GM18526 (cell line): ENCODE results near the gene LMO7.

Experiments used
- POLR2A ChIP-seq: IDR thresholded peaks from 3 replicates; pipeline ENCODE4 v1.6.1; 2011; ENCODE audit not compliant: insufficient read length; ENCODE audit errors: extremely low read depth

The LMO7 gene

GRCh38 chr13:75818179-75818967 lies 182.2 kb downstream of the LMO7 start:
- TF ChIP-seq POLR2A: no peak

GRCh38 chr13:75818968-75819225 lies 182.8 kb downstream of the LMO7 start:
- TF ChIP-seq POLR2A: no peak

GRCh38 chr13:75825161-75825560 lies 189.0 kb downstream of the LMO7 start:
- TF ChIP-seq POLR2A: no peak

- no peak for TF ChIP-seq POLR2A
Observed at GRCh38 chr13:75825594-75825993, 189.5 kb downstream of the LMO7 start.

DNA sequence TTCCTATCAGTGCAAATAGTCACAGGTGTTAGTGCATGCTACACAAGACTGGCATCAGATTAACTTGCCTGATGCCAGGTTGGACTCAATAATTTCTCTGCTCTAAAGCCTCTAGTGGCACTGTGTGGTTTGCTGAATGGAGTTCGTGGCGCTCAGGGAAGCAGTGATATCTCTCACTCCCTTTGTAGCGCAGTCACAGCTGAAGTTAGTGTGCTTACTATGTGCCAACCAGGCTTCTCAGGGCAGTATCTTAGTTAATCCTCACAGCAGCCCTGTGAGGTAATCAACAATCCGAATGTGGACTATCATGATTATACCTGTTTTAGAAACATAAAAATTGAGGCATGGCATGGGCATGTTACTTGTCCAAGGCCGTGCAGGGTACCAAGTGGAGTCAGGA lies 190.3 kb downstream of the LMO7 start:
- no peak for TF ChIP-seq POLR2A

DNA sequence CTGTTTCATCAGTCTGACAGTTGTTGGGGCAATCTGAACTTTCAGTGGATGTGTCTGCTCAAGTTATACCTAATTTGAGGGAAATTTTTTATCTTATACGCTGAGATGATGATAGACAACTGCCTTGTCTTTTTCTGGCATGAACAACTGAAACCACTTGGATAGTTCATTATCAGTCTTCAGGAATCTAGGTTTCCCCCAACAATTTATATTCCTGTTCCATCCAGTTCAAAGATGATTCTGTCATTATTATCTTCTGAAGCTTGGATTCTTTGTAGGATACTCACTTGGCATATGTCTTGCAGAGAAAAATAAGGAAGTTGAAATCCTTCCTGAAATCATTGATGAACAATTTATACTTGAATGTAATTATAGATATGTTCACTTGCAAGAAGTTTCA lies 193.7 kb downstream of the LMO7 start:
- no peak for TF ChIP-seq POLR2A

- TF ChIP-seq POLR2A: no peak
Observed at GRCh38 chr13:75830842-75831241, 194.7 kb downstream of the LMO7 start.

GRCh38 chr13:75831389-75831788 lies 195.3 kb downstream of the LMO7 start:
- no peak for TF ChIP-seq POLR2A

DNA sequence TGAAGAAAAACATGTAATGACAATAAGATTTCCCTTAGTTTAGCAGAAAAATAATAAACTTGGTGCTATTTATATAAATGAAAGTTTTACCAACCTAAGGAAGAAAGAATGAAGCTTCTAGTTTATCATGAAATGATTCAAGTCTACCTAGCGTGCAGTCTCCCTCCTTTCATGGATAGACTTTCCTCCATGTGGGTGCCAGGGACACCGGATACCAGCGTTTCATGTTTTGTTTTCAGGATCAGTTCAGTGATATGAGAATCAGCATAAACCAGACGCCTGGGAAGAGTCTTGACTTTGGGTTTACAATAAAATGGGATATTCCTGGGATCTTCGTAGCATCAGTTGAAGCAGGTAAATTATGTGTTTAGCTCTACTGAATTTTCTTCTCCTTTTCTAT lies 196.7 kb downstream of the LMO7 start:
- no peak for TF ChIP-seq POLR2A

DNA sequence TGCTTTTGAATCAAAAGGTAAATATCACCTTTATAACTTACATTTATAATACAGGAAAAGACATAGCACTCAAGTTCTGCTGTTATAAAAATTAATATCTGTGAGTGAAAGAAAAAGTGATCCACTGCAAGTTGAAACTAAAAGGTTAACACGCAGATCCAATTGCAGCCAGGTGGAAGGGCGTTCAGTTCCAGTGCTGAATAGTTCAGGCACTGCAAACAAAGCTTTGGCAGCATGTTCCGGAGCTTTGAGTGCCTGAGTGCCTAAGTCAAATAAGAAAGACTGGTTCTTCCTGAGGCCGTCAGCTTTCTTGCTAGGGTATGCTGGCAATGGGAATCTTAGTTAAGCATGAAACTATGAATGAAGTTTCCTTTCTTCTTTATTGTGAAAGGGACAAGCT lies 200.3 kb downstream of the LMO7 start:
- no peak for TF ChIP-seq POLR2A

GRCh38 chr13:75838366-75839005 lies 202.4 kb downstream of the LMO7 start:
- no peak for TF ChIP-seq POLR2A

- TF ChIP-seq POLR2A: no peak
Observed at GRCh38 chr13:75839406-75839805, 203.3 kb downstream of the LMO7 start.

DNA sequence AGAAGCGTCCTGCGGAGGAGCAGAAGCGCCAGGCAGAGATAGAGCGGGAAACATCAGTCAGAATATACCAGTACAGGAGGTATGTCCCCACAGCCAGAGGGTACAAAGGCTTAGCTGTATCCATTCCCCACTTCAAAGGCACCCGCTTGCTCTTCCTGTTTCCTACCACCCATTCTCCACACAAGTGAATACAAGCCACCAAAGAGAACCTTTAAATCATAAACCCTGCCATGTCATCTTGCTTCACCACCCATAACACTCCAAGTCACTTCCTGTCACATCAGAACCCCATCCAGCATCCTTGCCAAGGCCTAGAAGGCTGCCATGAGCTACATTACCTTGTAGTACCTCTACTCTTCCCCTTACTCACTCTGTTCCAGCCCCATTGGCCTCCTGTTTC lies 205.8 kb downstream of the LMO7 start:
- TF ChIP-seq POLR2A: no peak

- TF ChIP-seq POLR2A: no peak
Observed at GRCh38 chr13:75843074-75843473, 206.9 kb downstream of the LMO7 start.

- TF ChIP-seq POLR2A: no peak
Observed at GRCh38 chr13:75843991-75844390, 207.9 kb downstream of the LMO7 start.

DNA sequence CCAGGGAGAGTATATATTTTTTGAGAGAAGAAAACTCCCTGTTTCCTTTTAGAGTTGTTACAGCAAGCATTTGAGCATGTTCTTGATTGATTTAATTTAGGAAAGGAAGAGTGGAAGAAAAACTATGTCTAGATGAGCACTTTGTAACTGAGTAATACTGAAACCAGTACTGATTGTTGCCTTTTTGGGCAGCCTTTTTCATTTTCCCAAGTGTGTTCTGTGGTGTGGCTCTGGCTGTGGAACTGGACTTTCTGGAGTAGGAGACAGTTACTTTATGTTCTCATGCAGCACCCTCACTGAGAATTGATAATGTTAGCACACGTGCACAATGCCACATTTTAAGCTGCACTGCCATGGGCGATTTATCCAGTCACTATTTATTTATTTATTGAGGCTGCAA lies 211.5 kb downstream of the LMO7 start:
- TF ChIP-seq POLR2A: no peak

DNA sequence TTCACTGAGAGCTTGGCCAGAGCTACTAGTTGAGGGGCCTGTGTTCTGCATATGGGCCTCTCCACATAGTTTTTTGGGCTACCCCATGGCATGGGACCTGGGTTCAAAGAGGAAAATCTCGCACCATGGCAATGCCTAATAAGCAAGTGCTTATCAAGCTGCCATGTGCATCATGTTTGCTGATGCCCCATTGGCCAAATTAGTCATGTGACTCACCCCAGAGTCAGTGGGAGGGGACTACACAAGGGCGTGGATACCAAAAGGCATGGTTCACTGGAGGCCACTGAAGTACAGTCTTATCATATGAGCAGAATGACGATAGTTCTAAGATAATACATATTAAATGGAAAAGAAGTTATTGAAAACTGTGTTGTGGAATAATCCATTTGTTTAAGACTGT lies 214.8 kb downstream of the LMO7 start:
- TF ChIP-seq POLR2A: no peak
